GM19239 (cell line): Measurements from ENCODE around the gene C16orf89.

Experiments
- DNase-seq: peaks from one replicate; pipeline ENCODE4 v3.0.0; 2011; ENCODE audit warnings: low spot score; ENCODE audit not compliant: insufficient read length
- FAIRE-seq: peaks from 2 replicates; lab custom pipeline; 2011; peaks lifted over from hg19 to GRCh38; lab: Jason Lieb, UNC

The C16orf89 gene

GRCh38 chr16:5033256-5034166, 32.2 kb downstream of the C16orf89 start, which contains the start of gene NAGPA:
Gene NAGPA (minus strand): TSS chr16:5033935. CDS start chr16:5033914, 21 bp downstream.
- DNase-seq (peak; percentile 95), FAIRE-seq (peak; percentile 97)

- no peak for FAIRE-seq
Observed at GRCh38 chr16:5032748-5033167, 33.0 kb downstream of the C16orf89 start.

GRCh38 chr16:5031601-5032000, 34.2 kb downstream of the C16orf89 start:
- DNase-seq, result no peak
- no peak for FAIRE-seq

More at GRCh38 chr16:5032748-5033167, 33.0 kb downstream of the C16orf89 start:
- no peak for DNase-seq

GRCh38 chr16:5030251-5030870, 35.4 kb downstream of the C16orf89 start:
- DNase-seq (no peak), FAIRE-seq (no peak)

DNA sequence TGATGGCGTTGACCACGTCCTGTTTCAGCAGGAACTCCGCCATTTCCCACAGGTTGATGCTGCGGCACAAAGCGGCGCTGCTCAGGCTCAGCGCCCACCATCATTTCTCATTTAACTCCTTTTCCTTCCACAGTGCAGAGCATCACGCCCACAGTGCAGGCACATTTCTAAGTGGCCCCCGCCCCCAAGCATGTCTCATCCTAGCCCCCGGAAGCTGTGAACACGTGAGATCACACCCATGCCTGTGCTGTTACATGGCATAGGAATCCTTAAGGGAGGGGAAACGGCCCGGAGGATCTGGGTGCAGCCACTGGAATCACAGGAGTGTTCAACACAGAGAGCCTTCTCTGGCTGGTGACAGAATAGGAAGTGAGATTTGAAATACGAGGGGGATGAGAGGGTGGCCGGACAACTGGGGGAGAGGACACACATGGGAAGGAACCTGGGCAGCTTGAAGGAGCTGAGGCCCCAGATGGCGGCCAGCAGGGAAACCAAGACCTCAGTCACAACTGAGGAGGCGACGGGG, 36.7 kb downstream of the C16orf89 start:
- DNase-seq, result no peak
- FAIRE-seq, result no peak

DNA sequence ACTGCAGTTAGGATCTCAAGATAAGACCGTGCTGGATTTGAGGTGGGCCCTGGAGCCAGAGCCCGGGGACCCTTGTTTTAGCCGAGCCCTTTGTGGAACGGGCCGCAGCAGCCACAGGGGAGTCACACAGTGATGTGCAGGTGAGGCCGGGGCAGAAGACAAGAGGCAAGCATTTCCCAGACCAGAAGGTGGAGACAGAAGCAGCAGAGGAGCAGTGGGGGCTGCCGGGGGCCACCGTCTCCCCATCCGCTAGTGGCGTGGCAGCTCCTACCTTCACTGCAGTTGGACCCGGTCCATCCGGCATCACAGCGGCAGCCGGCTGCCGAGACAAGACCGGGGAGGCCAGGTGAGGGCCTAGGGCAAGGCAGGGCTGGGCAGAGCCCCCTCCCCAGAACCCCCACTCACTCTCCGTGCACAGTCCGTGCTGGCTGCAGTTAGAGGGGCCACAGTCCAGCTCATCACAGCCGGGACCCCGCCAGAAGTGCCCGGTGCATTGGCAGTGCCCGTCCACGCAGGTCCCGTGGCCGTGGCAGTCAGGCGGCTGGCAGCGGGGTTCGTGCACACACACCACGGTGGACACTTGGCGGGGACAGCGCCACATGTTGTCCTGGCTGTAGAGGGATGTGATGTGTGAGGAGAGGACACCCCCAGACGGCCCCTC, 38.1 kb downstream of the C16orf89 start:
- DNase-seq (no peak), FAIRE-seq (no peak)

- no peak for DNase-seq
- FAIRE-seq, result no peak
Observed at GRCh38 chr16:5027086-5027485, 38.7 kb downstream of the C16orf89 start.

- DNase-seq (no peak), FAIRE-seq (no peak)
Observed at GRCh38 chr16:5026664-5027063, 39.1 kb downstream of the C16orf89 start.

GRCh38 chr16:5025171-5025632, 40.6 kb downstream of the C16orf89 start:
- FAIRE-seq, result no peak
- no peak for DNase-seq

DNA sequence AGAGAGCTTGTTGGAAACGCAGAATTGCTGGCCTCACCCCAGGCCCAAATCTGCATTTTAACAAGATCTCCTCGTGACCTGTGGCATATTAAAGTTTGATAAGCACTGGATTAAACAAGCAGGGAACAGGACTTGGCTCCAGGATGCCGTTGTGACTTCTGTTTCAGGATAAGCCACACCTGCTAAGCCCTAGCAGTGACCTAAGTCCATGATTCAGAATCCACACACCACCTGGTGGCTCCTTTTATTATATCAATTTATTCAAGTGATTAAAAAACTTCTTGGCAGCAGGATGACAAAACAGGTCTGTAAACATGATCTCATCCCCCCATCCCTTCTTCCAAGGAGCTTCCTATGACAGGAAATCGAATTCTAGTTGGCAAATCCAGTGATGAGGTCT, 41.1 kb downstream of the C16orf89 start:
- no peak for FAIRE-seq
- DNase-seq, result no peak

DNA sequence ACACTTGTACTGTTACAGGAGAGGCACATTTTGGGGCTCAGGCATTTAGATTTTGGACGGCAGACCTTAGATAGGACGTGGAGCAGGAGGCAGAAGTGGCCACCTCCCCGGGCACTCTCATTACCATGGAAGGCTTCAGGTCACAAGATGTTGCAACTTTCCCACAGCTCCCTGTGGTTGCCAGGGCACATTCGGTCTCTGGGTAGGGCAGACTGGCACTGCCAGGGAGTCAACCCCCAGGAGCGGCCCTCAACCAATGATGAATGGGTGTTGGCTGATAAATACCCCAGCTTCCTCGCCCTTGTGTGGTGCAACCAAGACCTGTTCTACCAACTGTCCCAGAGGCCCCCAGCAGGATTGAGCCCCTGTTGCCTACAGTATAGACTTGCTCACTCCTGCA, 43.2 kb downstream of the C16orf89 start:
- DNase-seq, result no peak
- FAIRE-seq, result no peak

GRCh38 chr16:5020551-5020950, 45.2 kb downstream of the C16orf89 start:
- DNase-seq (no peak), FAIRE-seq (no peak)

DNA sequence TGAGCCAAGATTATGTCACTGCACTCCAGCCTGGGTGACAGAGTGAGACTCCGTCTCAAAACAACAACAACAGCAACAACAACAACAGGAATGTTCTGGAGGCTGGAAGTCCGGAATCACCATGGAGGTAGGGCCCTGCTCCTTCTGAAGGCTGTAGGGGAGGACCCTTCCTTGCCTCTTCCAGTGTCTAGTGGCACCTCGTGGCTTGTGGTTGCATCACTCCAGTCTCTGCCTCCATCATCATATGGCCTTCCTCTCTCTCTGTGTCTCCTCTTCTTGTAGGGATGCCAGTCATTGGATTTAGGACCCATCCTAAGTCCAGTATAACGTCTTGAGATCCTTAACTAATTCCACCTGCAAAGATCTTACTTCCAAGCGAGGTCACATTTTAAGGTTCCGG, 46.0 kb downstream of the C16orf89 start:
- FAIRE-seq (no peak), DNase-seq (no peak)

DNA sequence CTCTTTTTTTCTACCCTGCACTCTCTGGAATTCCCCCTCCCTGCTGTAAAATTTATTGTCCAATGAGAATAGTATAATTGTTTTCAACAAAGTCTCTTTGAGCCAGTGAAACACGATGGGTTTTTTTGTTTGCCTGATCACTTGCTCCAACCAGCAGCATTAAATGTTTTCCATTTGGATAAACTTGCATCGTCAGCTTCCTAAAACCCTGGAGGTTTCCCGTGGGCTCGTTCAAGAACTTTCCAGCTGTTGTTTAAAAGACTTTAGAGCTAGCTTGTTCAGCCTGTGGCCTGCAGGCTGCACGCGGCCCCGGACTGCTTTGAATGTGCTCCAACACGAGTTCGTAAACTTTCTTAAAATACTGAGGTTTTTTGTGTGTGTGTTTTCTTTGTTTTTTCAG, 47.0 kb downstream of the C16orf89 start:
- FAIRE-seq, result no peak
- DNase-seq, result no peak

GRCh38 chr16:5017678-5017969, 48.1 kb downstream of the C16orf89 start:
- DNase-seq (no peak), FAIRE-seq (no peak)

- FAIRE-seq (no peak), DNase-seq (no peak)
Observed at GRCh38 chr16:5016967-5017677, 48.6 kb downstream of the C16orf89 start.

DNA sequence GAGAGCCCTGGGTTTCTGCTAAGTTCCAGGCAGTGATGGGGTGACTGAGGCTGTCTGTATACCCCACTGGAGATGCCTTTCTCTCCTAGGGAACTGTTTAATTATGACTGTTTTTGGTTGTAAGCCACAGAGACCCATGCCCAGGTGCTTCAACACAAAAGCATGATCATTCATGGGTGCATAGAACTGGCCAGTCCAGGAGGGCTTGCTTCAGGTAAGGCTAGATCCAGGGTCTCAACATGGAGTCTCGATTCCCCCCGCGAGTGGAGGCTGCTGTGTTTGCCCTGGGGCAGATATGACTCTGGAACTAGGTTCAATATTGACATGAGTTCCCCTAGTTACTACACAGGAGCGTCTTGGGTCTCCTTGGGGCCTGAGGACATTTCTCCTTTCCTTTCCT, 49.9 kb downstream of the C16orf89 start:
- FAIRE-seq (no peak), DNase-seq (no peak)

- FAIRE-seq (no peak), DNase-seq (no peak)
Observed at GRCh38 chr16:5015351-5015750, 50.4 kb downstream of the C16orf89 start.

GRCh38 chr16:5012887-5013286, 52.9 kb downstream of the C16orf89 start:
- DNase-seq (no peak), FAIRE-seq (no peak)

GRCh38 chr16:5011637-5012036, 54.1 kb downstream of the C16orf89 start:
- FAIRE-seq (no peak), DNase-seq (no peak)
